GM12878 (cell line): Measurements from ENCODE around the gene BIN1. TPM values are rescaled to one million over a fixed set of nuclear protein-coding genes. Genes with fewer than 3 reads are reported as not detected.

Experiments
- ATAC-seq: fragments of 200-7000 bp; cut with Tn5 transposase; 3 replicates; pipeline ENCODE4 v1.9.1; 2020; ENCODE audit warnings: mild to moderate bottlenecking, moderate library complexity
- BruUV-seq: library from RNA; stranded (reverse); fragments of 400-500 nt; replicated peaks from 2 replicates; lab custom pipeline; 2021; lab: Mats Ljungman, UMichigan
- CTCF ChIA-PET: fragments of 300-600 bp; sonication (Branson Sonifier 250); formaldehyde crosslinking; extraction: SDS; loops from one replicate; lab custom pipeline; 2021; ENCODE audit warnings: inconsistent platforms; lab: Yijun Ruan, JAX
- POLR2A ChIA-PET: fragments of 350-600 bp; formaldehyde crosslinking; extraction: SDS; loops from one replicate; lab custom pipeline; 2021; ENCODE audit warnings: inconsistent platforms; lab: Charles Lee
- RAD21 ChIA-PET: fragments of 300-600 bp; sonication (Branson Sonifier 250); formaldehyde crosslinking; loops from one replicate; lab custom pipeline; 2023; ENCODE audit warnings: antibody characterized with exemption; ENCODE audit not compliant: unreplicated experiment; lab: Charles Lee
- SMC1A ChIA-PET: fragments of 300-600 bp; sonication (Branson Sonifier 250); formaldehyde crosslinking; loops from one replicate; lab custom pipeline; 2023; ENCODE audit not compliant: unreplicated experiment, uncharacterized antibody; lab: Charles Lee
- DNase-seq: peaks from one replicate; pipeline ENCODE4 v3.0.0-alpha.2; 2011; ENCODE audit warnings: low read depth, low spot score
- FAIRE-seq: peaks from 3 replicates; lab custom pipeline; 2011; peaks lifted over from hg19 to GRCh38; lab: Jason Lieb, UNC
- H2AFZ ChIP-seq: 2 replicates; pipeline ENCODE4 v1.6.0; 2011; ENCODE audit warnings: low read depth, low read length, control low read depth; ENCODE audit not compliant: control insufficient read depth
- H3K27ac ChIP-seq: 2 replicates; pipeline ENCODE4 v1.5.1; 2011; ENCODE audit warnings: control low read depth; ENCODE audit not compliant: control insufficient read depth, insufficient read depth
- H3K27me3 ChIP-seq, 2 experiments: replicated peaks in 1 of 2; 2 replicates each; pipeline versions ENCODE4 v1.6.0 to v1.6.1; 2011; ENCODE audit warnings: low read length in 1 of 2; ENCODE audit not compliant: control insufficient read depth in 2 of 2, insufficient read depth in 2 of 2
- H3K36me3 ChIP-seq, 2 experiments: 2 replicates each; pipeline ENCODE4 v1.5.1; 2011; ENCODE audit warnings: low read length in 1 of 2; ENCODE audit not compliant: control insufficient read depth in 2 of 2, insufficient read depth in 2 of 2
- H3K4me1 ChIP-seq: 2 replicates; pipeline ENCODE4 v1.6.1; 2011; ENCODE audit warnings: mild to moderate bottlenecking, low read length, moderate library complexity, mixed read lengths; ENCODE audit not compliant: control insufficient read depth, insufficient read depth
- H3K4me2 ChIP-seq: 2 replicates; pipeline ENCODE4 v1.6.0; 2011; ENCODE audit warnings: control low read depth; ENCODE audit not compliant: control insufficient read depth, insufficient read depth
- H3K4me3 ChIP-seq: fragments of 200-600 bp; sonication (generic); 2 replicates; pipeline ENCODE4 v1.5.1; 2016
- H3K79me2 ChIP-seq: 2 replicates; pipeline ENCODE4 v1.6.0; 2011; ENCODE audit warnings: low read length; ENCODE audit not compliant: control insufficient read depth, insufficient read depth
- H3K9ac ChIP-seq: 2 replicates; pipeline ENCODE4 v1.8.0; 2011; ENCODE audit warnings: low read length, control low read depth, mixed read lengths; ENCODE audit not compliant: control insufficient read depth, insufficient read depth
- H3K9me3 ChIP-seq: replicated peaks from 3 replicates; pipeline ENCODE4 v1.5.1; 2011; ENCODE audit warnings: mild to moderate bottlenecking, low read length; ENCODE audit not compliant: control insufficient read depth, insufficient read depth
- H4K20me1 ChIP-seq: 2 replicates; pipeline ENCODE4 v1.6.0; 2011; ENCODE audit not compliant: control insufficient read depth, insufficient read depth
- CBFB ChIP-seq: IDR thresholded peaks from 2 replicates; pipeline ENCODE4 v1.6.1; 2016; ENCODE audit warnings: antibody characterized with exemption, low read depth
- CEBPB ChIP-seq, 2 experiments: fragments of 150-350 bp in 1 of 2; IDR thresholded peaks; 2 replicates each; pipeline ENCODE4 v1.6.1; 2012 to 2014; ENCODE audit warnings: low read depth in 2 of 2, low read length in 2 of 2, borderline replicate concordance in 1 of 2, inconsistent platforms in 1 of 2
- CHD1 ChIP-seq: IDR thresholded peaks from 2 replicates; pipeline ENCODE4 v1.6.1; 2012; ENCODE audit warnings: low read depth, low read length, improper control_type of control experiment
- CHD2 ChIP-seq: IDR thresholded peaks from 2 replicates; pipeline ENCODE4 v1.6.1; 2011; ENCODE audit warnings: low read depth, low read length, improper control_type of control experiment, borderline replicate concordance
- CREB1 ChIP-seq: IDR thresholded peaks from 2 replicates; pipeline ENCODE4 v1.6.1; 2012; ENCODE audit warnings: low read depth, mild to moderate bottlenecking, inconsistent platforms
- CUX1 ChIP-seq: IDR thresholded peaks from 2 replicates; pipeline ENCODE4 v1.6.1; 2012; ENCODE audit warnings: improper control_type of control experiment, low read depth, low read length; ENCODE audit not compliant: insufficient replicate concordance
- JUNB ChIP-seq: IDR thresholded peaks from 2 replicates; pipeline ENCODE4 v1.6.1; 2016; ENCODE audit warnings: antibody characterized with exemption, mild to moderate bottlenecking
- MTA2 ChIP-seq: fragments of 450-650 bp; IDR thresholded peaks from 2 replicates; pipeline ENCODE4 v1.6.1; 2016; ENCODE audit warnings: low read depth, mild to moderate bottlenecking, moderate library complexity
- PML ChIP-seq: IDR thresholded peaks from 2 replicates; pipeline ENCODE4 v1.6.1; 2012; ENCODE audit warnings: low read length, inconsistent platforms
- POU2F2 ChIP-seq: IDR thresholded peaks from 3 replicates; pipeline ENCODE4 v1.6.1; 2011; ENCODE audit warnings: low read depth, mild to moderate bottlenecking, low read length, borderline replicate concordance
- ZNF24 ChIP-seq: fragments of 450-650 bp; IDR thresholded peaks from 2 replicates; pipeline ENCODE4 v1.6.1; 2017; ENCODE audit warnings: antibody characterized with exemption, mild to moderate bottlenecking
- ZNF622 ChIP-seq: fragments of 450-650 bp; IDR thresholded peaks from 2 replicates; pipeline ENCODE4 v1.6.1; 2017; ENCODE audit warnings: mild to moderate bottlenecking, inconsistent platforms
- WGBS: methylation state at CpG from one replicate; pipeline ENCODE4 v1.1.6; 2016; ENCODE audit warnings: low lambda C conversion rate; ENCODE audit not compliant: insufficient replicate concordance, insufficient coverage; ENCODE audit errors: missing lambda C conversion rate; 5-methylcytosine and 5-hydroxymethylcytosine counted together
- in situ Hi-C: fragments of 300-500 bp; cut with MboI; formaldehyde crosslinking; loops from 9 replicates; pipeline ENCODE4 v1.14.3; 2018; ENCODE audit warnings: mixed read lengths
- intact Hi-C: fragments of 100-400 bp; cut with micrococcal nuclease; formaldehyde crosslinking; loops from one replicate; pipeline ENCODE4 v1.14.2; 2022; ENCODE audit not compliant: unreplicated experiment
- polyA plus RNA-seq, 11 experiments: library from polyadenylated mRNA; depleted of rRNA in 4 of 11; unstranded in 6 of 11; stranded (reverse) in 5 of 11; fragments of >200 nt; fragmentation: Nextera tagmentation in 4 of 11; fragmentation: Illumina TruSeq in 1 of 11; extraction: Ambion mirVana in 4 of 11; extraction: Trizol in 1 of 11; gene quantifications; 1 replicate in 1 of 11; 2 replicates in 10 of 11; pipeline versions ENCODE4 v1.2.1 to v1.2.3, GENCODE V29; 2011 to 2016; ENCODE audit warnings: inconsistent platforms in 2 of 11, missing spikeins in 2 of 11, low read depth in 1 of 11
- total RNA-seq, 4 experiments: library from RNA; depleted of rRNA in 3 of 4; stranded (reverse); fragments of >200 nt in 3 of 4; fragmentation: Illumina TruSeq in 1 of 4; extraction: Trizol in 1 of 4; gene quantifications; 2 replicates each; pipeline versions ENCODE4 v1.2.1 to v1.2.3, GENCODE V29; 2013 to 2021
- TF ChIP-seq, protein P1 (sequence below): fragments of 450-650 bp; IDR thresholded peaks from 2 replicates; pipeline ENCODE4 v1.6.1; 2016; ENCODE audit warnings: mild to moderate bottlenecking, moderate library complexity, borderline replicate concordance

The BIN1 gene
- total and polyA plus RNA-seq, 10 of the 15 experiments (the other 5 are each of a cell fraction or from before 2014, with no cell fraction given) = 0.32 to 21.3 (median 11.2) TPM

DNA sequence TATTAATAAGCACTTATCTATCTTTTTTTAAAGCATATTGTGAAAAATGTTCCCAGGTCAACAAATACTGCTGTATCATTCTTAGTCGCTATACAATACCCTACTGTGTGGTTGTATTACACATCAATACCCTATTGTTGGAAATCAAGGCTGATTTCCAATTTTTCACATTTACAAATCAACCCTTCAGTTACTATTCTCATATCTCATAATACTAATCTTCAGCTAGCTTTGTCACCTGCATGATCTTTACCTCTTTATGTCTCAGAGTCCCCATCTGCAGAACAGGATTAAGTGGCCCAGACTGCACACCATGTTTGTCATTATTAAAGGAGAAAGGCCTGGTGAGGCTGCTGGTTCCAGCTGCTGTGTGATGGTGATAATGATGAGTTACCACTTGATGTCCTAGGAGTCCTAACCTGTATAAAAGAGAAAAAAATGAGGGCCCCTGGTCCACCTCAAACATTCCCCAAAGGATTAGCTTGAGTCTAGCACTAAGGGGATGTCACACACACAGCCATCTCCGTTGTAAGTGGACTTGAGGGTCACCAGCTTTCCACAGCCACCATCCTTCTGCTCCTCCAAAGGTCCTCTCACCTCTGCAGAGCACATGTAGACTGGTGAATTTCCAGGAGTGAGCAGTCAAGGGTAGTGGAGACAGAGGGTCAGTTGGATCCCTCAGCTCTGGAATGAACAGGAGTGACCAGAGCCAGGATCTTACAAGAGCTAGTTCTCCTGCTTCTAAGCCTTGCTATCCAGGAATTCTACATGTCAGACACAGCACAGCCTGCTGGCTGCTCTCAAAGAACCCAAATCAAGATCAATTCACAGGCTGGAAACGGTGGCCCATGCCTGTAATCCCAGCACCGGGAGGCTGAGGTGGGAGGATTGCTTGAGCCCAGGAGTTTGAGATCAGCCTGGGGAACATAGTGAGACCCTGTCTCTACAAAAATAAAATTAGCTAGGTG, 36.0 kb upstream of the BIN1 start (continued):
- TF ChIP-seq ZNF24 = no peak
- TF ChIP-seq CBFB = no peak
- TF ChIP-seq CHD2 = no peak
- TF ChIP-seq JUNB = no peak

DNA sequence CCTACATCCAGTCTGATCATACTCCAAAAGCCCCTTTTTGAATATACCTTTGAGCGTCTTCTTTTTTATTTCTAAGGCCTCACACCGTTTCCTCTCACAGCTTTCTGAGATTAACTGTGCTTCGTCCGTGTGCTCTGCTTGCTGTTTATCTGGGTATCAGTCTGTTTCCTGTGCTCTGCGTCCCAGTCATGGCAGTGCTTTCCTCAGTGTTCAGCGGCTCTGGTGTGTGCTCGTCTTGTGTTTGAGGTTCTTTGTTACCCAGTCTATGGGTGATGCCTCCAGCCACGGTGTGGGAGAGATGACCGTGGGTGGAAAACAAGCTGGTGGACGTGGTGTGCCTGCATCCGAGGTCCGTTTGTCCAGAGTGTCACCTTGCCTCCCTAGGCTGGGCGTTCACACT, 33.6 kb upstream of the BIN1 start:
- Histone ChIP-seq H3K27me3 (no peaks in the 10 kb centered on the region), H3K4me2 (no peak overlapping the region), H3K36me3 (no peaks in the 10 kb centered on the region), H3K4me3 (no peak overlapping the region), H3K79me2 (no peaks in the 10 kb centered on the region), H3K4me1 (no peaks in the 10 kb centered on the region), H3K27ac (no peak overlapping the region), H3K9ac (no peak overlapping the region), H3K9me3 (no peaks in the 10 kb centered on the region), H2AFZ (no peak overlapping the region), H4K20me1 (no peaks in the 10 kb centered on the region)
- CTCF ChIA-PET = interaction anchor here (1.0 to 1.9 kb wide), 3 partner anchors 9 to 133 kb away, joined by 3 to 5 read pairs (median 3); no protein-coding TSS in a partner anchor
- POLR2A ChIA-PET = no interaction called here
- in situ Hi-C loops (no loop called here), intact Hi-C loops (no loop called here)
- DNase-seq = no peak
- 46% methylated on average over 13 of the region's 13 CpGs for WGBS
- SMC1A ChIA-PET = interaction anchor here (1.2 to 1.9 kb wide), 3 partner anchors 11 to 31 kb away, joined by 3 to 6 read pairs (median 4); no protein-coding TSS in a partner anchor
- RAD21 ChIA-PET = no interaction called here
- ATAC-seq = no peak
- BruUV-seq = no TSS peak
- no peak for FAIRE-seq
- no peak for TF ChIP-seq MTA2
- no peak for TF ChIP-seq ZNF622
- TF ChIP-seq PML = no peak
- TF ChIP-seq CREB1 = no peak
- TF ChIP-seq CEBPB (IDR thresholded peaks at IDR 0.05; ENCODE audit: borderline replicate concordance in 1 of 2, low read depth in 2 of 2, low read length in 2 of 2) = no peak
- TF ChIP-seq ZNF24 = no peak
- no peak for TF ChIP-seq CHD1
- no peak for TF ChIP-seq CBFB
- TF ChIP-seq, protein P1, sequence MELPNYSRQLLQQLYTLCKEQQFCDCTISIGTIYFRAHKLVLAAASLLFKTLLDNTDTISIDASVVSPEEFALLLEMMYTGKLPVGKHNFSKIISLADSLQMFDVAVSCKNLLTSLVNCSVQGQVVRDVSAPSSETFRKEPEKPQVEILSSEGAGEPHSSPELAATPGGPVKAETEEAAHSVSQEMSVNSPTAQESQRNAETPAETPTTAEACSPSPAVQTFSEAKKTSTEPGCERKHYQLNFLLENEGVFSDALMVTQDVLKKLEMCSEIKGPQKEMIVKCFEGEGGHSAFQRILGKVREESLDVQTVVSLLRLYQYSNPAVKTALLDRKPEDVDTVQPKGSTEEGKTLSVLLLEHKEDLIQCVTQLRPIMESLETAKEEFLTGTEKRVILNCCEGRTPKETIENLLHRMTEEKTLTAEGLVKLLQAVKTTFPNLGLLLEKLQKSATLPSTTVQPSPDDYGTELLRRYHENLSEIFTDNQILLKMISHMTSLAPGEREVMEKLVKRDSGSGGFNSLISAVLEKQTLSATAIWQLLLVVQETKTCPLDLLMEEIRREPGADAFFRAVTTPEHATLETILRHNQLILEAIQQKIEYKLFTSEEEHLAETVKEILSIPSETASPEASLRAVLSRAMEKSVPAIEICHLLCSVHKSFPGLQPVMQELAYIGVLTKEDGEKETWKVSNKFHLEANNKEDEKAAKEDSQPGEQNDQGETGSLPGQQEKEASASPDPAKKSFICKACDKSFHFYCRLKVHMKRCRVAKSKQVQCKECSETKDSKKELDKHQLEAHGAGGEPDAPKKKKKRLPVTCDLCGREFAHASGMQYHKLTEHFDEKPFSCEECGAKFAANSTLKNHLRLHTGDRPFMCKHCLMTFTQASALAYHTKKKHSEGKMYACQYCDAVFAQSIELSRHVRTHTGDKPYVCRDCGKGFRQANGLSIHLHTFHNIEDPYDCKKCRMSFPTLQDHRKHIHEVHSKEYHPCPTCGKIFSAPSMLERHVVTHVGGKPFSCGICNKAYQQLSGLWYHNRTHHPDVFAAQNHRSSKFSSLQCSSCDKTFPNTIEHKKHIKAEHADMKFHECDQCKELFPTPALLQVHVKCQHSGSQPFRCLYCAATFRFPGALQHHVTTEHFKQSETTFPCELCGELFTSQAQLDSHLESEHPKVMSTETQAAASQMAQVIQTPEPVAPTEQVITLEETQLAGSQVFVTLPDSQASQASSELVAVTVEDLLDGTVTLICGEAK = no peak
- no peak for TF ChIP-seq CUX1
- no peak for TF ChIP-seq POU2F2
